Islet precursor cell (in vitro differentiated cells): ENCODE data around the gene NAGS.
A peak's percentile ranks its signal among the peaks of the same experiment; 100 is the strongest.
"Not testable (repeated sequence)": the region's sequence is repeated elsewhere in the genome, so short reads cannot be mapped to it uniquely, and the experiment has no call there.

Experiments
- DNase-seq: peaks from one replicate; pipeline ENCODE4 v3.0.0-alpha.2; 2018

Gene NAGS

GRCh38 chr17:43986225-43986981 is 18.0 kb upstream of the NAGS start:
- no peak for DNase-seq

GRCh38 chr17:43987131-43988021 is 17.0 kb upstream of the NAGS start:
- DNase-seq: no peak

GRCh38 chr17:43988301-43988700 is 16.1 kb upstream of the NAGS start:
- DNase-seq: no peak

- no peak for DNase-seq
Measured at GRCh38 chr17:43992641-43993040, 11.8 kb upstream of the NAGS start.

GRCh38 chr17:43994272-43995149 is 9.9 kb upstream of the NAGS start:
- DNase-seq: peak; percentile 89

GRCh38 chr17:43995150-43995471 is 9.3 kb upstream of the NAGS start:
- no peak for DNase-seq

GRCh38 chr17:43997180-43997579 is 7.2 kb upstream of the NAGS start:
- DNase-seq: not testable (repeated sequence)

- DNase-seq: no peak
Measured at GRCh38 chr17:43998552-43998951, 5.9 kb upstream of the NAGS start.

GRCh38 chr17:43999024-43999423 is 5.4 kb upstream of the NAGS start:
- DNase-seq: no peak

- no peak for DNase-seq
Measured at GRCh38 chr17:44000141-44000860, 4.1 kb upstream of the NAGS start.

GRCh38 chr17:44000871-44001460 is 3.5 kb upstream of the NAGS start:
- no peak for DNase-seq

GRCh38 chr17:44001461-44001920 is 2.9 kb upstream of the NAGS start:
- no peak for DNase-seq

- DNase-seq: no peak
Measured at GRCh38 chr17:44002141-44002848, 2.1 kb upstream of the NAGS start.

GRCh38 chr17:44004761-44005526 is 522 bp downstream of the NAGS start:
- DNase-seq: peak; percentile 82

- peak; percentile 88 for DNase-seq
Measured at GRCh38 chr17:44005527-44006271, 1.3 kb downstream of the NAGS start.

GRCh38 chr17:44006272-44006597 is 1.8 kb downstream of the NAGS start:
- DNase-seq: no peak

- DNase-seq: peak; percentile 100
Measured at GRCh38 chr17:44006598-44007345, 2.4 kb downstream of the NAGS start.

- no peak for DNase-seq
Measured at GRCh38 chr17:44007346-44008204, 3.2 kb downstream of the NAGS start.
